Calu3 (cell line): ENCODE results near the gene DYNC1H1. TPM values are rescaled to one million over a fixed set of nuclear protein-coding genes. Genes with fewer than 3 reads are reported as not detected.

Experiments used
- BruUV-seq: library from RNA; stranded (reverse); fragments of 400-500 nt; replicated peaks from 2 replicates; lab custom pipeline; 2021; lab: Mats Ljungman, UMichigan
- CTCF ChIA-PET: fragments of 300-600 bp; sonication (Branson Sonifier 250); formaldehyde crosslinking; loops from one replicate; lab custom pipeline; 2022; ENCODE audit warnings: antibody characterized with exemption; lab: Charles Lee
- DNase-seq: peaks from one replicate; pipeline ENCODE4 v3.0.0; 2022
- H3K27ac Mint-ChIP-seq: one replicate; pipeline ENCODE4 v1.8.0; 2022; ENCODE audit warnings: mixed read lengths; ENCODE audit not compliant: unreplicated experiment
- H3K27me3 Mint-ChIP-seq: one replicate; pipeline ENCODE4 v1.8.0; 2022; ENCODE audit warnings: mixed read lengths; ENCODE audit not compliant: unreplicated experiment
- H3K36me3 Mint-ChIP-seq: one replicate; pipeline ENCODE4 v1.8.0; 2022; ENCODE audit warnings: mild to moderate bottlenecking, moderate library complexity, mixed read lengths; ENCODE audit not compliant: insufficient read depth, unreplicated experiment
- H3K4me1 Mint-ChIP-seq: one replicate; pipeline ENCODE4 v1.8.0; 2022; ENCODE audit warnings: mild to moderate bottlenecking, low read depth, mixed read lengths; ENCODE audit not compliant: unreplicated experiment
- H3K4me3 Mint-ChIP-seq: one replicate; pipeline ENCODE4 v1.8.0; 2022; ENCODE audit warnings: mild to moderate bottlenecking, low read depth, moderate library complexity, mixed read lengths; ENCODE audit not compliant: unreplicated experiment
- H3K9me3 Mint-ChIP-seq: one replicate; pipeline ENCODE4 v1.8.0; 2022; ENCODE audit warnings: low read depth, mixed read lengths; ENCODE audit not compliant: unreplicated experiment
- intact Hi-C: fragments of 100-400 bp; cut with micrococcal nuclease; formaldehyde crosslinking; loops from one replicate; pipeline ENCODE4 v1.10.0; 2022; ENCODE audit not compliant: unreplicated experiment
- total RNA-seq: library from RNA; stranded (reverse); gene quantifications from 2 replicates; pipeline ENCODE4 v1.2.3, GENCODE V29; 2022
- TF ChIP-seq, protein P1 (sequence below): fragments of 200-600 bp; IDR thresholded peaks from one replicate; pipeline ENCODE4 v1.8.0; 2022; ENCODE audit warnings: antibody characterized with exemption; ENCODE audit not compliant: unreplicated experiment

Gene DYNC1H1
- total RNA-seq, 1 experiment from 2014 or later = 529 TPM

DNA sequence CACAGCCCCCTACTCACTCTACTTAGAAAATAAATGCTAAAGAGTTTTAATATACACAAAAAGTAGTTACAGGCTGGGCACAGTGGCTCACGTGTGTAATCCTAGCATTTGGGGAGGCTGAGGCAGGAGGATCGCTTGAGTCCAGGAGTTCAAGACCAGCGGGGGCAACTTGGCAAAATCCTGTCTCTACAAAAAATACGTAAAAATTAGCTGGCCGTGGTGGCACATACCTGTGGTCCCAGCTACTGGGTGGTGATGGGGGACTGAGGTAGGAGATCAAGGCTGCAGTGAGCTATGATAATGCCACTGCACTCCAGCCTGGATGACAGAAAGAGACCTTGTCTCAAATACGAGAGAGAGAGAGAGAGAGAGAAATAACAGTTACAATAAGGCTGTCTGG, 9.9 kb upstream of the DYNC1H1 start:
- intact Hi-C loops = no loop called here
- TF ChIP-seq, protein P1, sequence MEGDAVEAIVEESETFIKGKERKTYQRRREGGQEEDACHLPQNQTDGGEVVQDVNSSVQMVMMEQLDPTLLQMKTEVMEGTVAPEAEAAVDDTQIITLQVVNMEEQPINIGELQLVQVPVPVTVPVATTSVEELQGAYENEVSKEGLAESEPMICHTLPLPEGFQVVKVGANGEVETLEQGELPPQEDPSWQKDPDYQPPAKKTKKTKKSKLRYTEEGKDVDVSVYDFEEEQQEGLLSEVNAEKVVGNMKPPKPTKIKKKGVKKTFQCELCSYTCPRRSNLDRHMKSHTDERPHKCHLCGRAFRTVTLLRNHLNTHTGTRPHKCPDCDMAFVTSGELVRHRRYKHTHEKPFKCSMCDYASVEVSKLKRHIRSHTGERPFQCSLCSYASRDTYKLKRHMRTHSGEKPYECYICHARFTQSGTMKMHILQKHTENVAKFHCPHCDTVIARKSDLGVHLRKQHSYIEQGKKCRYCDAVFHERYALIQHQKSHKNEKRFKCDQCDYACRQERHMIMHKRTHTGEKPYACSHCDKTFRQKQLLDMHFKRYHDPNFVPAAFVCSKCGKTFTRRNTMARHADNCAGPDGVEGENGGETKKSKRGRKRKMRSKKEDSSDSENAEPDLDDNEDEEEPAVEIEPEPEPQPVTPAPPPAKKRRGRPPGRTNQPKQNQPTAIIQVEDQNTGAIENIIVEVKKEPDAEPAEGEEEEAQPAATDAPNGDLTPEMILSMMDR = no peak
- BruUV-seq = no TSS peak
- Mint-ChIP-seq H3K4me3 (no peak overlapping the region), H3K4me1 (peaks cover 2% of the 10 kb centered on the region), H3K27ac (no peak overlapping the region), H3K27me3 (no peaks in the 10 kb centered on the region), H3K9me3 (no peaks in the 10 kb centered on the region), H3K36me3 (peaks cover 5% of the 10 kb centered on the region)
- DNase-seq = no peak
- CTCF ChIA-PET = no interaction called here

DNA sequence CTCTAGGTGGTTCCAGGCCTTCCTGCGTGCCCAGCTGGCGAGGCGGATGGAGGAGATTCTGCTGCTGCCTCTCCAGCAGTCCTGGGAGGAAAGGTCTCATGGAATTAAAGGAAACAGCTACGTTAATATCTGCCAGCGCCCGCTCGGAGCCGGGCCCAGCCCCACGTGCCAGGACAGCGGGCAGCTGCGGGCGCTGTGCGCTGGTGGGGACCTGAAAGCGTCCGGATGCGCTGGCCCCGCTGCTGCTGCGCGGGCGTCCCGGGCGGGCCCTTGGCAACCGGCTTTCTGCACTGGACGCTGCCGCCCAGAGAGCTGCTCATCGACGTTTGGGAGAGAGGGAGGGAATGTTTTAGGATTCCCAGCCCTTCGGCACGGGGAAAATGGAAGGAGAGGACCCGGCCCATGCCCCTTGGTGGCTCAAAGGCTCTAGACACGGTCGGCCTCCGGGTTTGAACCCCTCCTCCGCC, 8.6 kb upstream of the DYNC1H1 start:
- H3K9me3 Mint-ChIP-seq = no peaks in the 10 kb centered on the region
- no peak overlapping the region for H3K4me3 Mint-ChIP-seq
- no TSS peak for BruUV-seq
- H3K36me3 Mint-ChIP-seq = no peaks in the 10 kb centered on the region
- H3K4me1 Mint-ChIP-seq = peaks cover 10% of the 10 kb centered on the region
- CTCF ChIA-PET = no interaction called here
- TF ChIP-seq, protein P1 = no peak
- H3K27ac Mint-ChIP-seq = no peak overlapping the region
- H3K27me3 Mint-ChIP-seq = no peaks in the 10 kb centered on the region
- DNase-seq = no peak
- intact Hi-C loops = no loop called here

DNA sequence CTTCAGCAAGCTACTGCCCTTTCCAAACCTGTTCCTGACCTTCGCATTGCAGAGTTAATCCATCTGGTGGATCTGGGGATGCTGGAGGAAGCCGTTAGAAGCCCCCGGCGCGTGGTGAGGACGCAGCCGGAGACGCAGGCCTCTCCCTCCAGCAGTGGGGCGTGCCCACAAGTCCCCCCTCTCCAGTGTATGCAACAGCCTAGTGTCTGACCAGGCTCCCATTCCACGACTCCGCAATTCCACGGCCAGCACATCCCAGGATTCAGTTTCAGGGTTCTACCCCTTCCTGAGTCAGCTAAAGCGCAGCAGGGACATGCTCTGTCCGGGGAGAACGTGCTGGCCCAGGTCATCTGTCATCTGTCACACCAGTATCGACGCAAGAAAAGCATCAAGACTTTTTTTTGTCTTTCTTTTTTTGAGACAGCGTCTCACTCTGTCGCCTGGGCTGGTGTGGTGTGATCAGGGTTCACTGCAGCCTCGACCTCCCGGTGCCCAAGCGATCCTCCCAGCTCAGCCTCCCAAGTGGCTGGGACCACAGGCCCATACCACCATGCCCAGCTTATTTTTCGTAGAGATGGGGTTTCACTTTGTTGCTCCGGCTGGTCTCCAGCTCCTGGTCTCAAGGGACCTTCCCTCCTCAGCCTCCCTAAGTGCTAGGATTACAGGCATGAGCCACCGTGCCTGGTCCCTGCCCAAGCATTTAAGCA, 8.0 kb upstream of the DYNC1H1 start:
- intact Hi-C loops = no loop called here
- DNase-seq = no peak
- Mint-ChIP-seq H3K4me3 (no peak overlapping the region), H3K27ac (no peak overlapping the region), H3K27me3 (no peaks in the 10 kb centered on the region), H3K9me3 (no peaks in the 10 kb centered on the region), H3K4me1 (peaks cover 16% of the 10 kb centered on the region), H3K36me3 (no peaks in the 10 kb centered on the region)
- CTCF ChIA-PET = no interaction called here
- TF ChIP-seq, protein P1 = no peak
- BruUV-seq = no TSS peak

DNA sequence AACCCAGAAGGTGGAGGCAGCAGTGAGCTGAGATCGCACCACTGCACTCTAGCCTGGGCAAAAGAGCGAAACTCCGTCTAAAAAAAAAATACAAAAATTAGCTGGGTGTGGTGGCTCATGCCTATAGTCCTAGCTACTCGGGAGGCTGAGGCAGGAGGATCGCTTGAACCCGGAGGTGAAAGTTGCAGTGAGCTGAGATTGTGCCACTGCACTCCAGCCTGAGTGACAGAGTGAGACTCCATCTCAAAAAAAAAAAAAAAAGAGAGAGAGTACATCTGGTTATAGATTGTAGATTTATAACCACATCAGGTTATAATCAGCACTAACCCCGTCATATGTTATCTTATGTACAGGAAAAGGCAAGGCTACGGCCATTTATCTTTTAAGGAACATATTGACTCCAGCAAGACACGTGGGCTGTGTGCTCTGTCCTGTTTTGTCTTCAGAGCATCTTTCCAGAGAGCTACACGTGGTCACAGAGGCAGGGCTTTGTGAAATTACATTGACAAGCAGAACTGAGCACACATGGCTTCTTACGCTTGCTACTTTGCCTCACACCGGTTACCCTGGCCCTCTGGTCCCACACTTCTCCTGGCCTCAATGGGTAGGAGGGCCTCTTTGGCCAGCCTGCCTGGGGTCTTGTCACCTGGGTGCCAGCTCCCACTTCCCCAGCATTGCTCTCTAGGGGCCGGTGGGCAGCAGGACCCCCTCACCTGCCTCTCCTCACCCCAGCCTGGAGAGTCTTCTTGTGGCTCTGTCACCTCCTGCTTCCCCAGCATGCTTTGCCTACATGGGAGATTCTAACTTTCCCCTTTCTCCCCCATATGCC, 6.8 kb upstream of the DYNC1H1 start:
- BruUV-seq = no TSS peak
- Mint-ChIP-seq H3K36me3 (no peaks in the 10 kb centered on the region), H3K9me3 (no peaks in the 10 kb centered on the region), H3K27me3 (no peaks in the 10 kb centered on the region), H3K4me3 (no peak overlapping the region), H3K27ac (no peak overlapping the region), H3K4me1 (peaks cover 27% of the 10 kb centered on the region)
- no peak for DNase-seq
- TF ChIP-seq, protein P1 = no peak
- intact Hi-C loops = no loop called here
- CTCF ChIA-PET = no interaction called here
